HG03469 (cell line): ENCODE measurements around the gene GTPBP6.
"Not testable (repeated sequence)": the region's sequence is repeated elsewhere in the genome, so short reads cannot be mapped to it uniquely, and the experiment has no call there.

ENCODE experiments used
- ATAC-seq: cut with Tn5 transposase; IDR thresholded peaks from one replicate; pipeline ENCODE4 v1.9.1; 2021; ENCODE audit warnings: mild to moderate bottlenecking, moderate library complexity, moderate number of reproducible peaks; ENCODE audit not compliant: unreplicated experiment

The GTPBP6 gene

GRCh38 chrX:335758-336155 lies 17.2 kb upstream of the GTPBP6 start:
- ATAC-seq: no peak

- no peak for ATAC-seq
Measured at GRCh38 chrX:334971-335757, 16.6 kb upstream of the GTPBP6 start.

- no peak for ATAC-seq
Measured at GRCh38 chrX:334331-334891, 15.8 kb upstream of the GTPBP6 start.

DNA sequence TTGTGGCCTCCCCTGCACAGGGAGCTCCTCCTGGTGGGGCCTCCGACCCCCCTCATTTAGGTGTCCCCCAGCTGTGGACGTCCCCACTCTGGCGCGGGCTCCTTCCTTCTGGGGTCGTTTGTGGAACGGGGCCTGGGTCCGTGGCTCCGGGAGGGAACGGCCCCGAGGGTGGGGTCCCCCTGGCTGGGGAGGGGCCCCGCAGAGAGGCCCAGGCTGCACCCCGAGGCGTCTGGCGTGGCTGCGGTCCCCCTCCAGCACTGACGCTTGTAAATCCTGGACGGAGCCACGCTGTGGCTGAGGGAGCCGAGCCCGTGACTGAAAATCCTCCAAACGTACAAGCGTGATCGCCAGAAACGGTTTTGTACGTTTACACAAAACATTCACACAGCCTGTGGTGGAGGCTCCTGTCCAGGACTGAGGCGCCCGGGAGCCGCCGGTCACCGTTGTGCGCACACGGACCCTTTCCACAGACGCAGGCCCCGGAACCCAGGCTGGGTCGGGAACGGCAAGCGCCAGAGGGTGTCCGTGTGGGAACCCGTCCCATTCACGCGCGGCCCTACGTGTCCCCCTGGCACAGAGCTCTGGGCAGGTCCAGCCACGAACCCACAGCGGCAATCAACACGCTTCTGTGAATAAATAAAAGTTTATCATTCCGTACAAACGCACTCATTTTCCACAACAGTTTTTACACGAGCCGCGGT lies 15.2 kb upstream of the GTPBP6 start:
- ATAC-seq: no peak

DNA sequence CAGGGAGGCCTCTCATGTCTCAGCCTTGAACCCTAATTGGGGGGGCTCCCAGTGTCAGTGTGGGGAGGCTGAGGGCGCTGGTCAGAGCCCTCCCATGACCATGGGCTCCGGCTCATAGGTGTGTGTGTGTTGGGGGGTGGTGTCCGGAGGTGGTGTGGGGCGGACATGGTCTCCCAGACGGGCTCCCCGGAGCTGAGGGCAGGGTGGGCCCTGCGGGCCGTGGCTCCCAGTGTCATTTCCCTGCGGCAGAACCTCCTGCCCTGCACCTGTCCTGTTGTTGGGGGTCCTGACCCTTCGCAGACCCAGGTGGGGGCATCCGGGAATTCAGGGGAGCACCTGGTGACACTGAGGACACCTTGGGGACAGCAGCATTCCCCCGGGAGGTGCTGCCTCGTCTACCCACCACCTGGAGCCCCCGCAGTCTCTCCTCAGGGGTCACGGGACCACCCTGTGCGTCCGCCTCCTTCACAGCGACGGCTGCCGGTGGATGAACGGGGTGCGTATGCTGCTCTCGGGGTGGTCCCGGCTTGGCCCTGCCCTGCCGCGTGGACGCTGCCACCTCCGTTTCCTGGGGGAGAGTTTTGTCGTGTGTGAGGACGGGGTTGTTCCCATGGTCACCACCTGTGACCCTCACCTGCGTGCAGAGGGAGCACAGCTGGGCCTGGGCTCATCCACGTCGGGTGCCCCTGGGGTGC lies 14.5 kb upstream of the GTPBP6 start:
- ATAC-seq: no peak

GRCh38 chrX:332496-332860 lies 13.9 kb upstream of the GTPBP6 start:
- ATAC-seq: no peak

GRCh38 chrX:331825-332495 lies 13.4 kb upstream of the GTPBP6 start:
- no peak for ATAC-seq

DNA sequence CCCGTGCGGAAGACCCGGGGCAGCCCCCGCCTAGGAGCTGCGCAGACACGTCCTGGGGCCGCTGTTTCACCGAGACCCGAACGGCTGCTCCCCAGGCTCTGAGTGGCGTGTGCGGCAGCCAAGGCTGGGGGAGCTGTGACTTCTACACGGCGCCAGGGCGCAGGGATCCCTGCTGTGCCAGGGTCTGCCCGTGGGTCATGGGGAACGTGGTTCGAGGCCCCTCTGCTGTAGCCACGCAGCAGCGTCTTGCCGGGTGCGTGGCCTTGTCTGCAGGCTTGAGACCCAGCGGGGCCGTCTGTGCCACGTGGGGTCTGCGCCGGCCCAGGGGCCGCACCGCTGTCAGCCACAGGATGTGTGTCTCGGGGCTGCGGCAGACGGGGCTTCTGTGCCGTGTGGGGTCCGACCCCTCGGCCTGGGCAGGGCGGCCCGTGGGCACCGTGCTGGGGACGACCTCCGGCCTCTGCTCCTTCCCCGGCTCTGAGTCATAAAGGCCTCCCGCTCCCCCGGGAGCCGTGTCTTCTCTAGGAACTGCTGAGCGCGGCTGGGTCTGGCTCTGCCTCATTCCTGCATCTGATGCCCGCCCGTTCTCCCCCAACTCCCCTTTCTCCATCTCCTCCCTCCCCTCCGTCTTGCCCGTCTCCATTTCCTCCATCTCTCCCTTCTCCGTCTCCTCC lies 12.7 kb upstream of the GTPBP6 start:
- no peak for ATAC-seq

DNA sequence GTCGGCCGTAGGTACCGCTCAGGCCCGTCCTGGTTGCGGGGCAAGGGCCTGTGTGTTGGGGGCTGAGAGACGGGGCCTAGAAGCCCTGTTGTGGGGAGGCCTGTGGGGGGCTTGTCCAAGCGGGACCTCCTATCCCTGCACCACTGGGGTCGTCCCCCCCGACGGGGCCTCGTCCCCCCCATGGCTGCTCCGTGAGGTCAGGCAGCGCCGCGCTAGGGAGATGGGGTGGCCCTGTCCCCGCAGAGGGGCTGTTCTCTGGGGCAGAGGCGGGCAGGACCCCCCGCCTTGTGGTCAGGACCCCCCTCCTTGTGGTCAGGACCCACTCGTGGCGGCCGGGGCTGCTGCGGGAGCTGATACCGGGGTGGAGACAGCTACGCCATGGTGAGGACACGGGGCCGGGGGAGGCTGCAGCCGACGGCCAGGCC lies 12.1 kb upstream of the GTPBP6 start:
- ATAC-seq: no peak

DNA sequence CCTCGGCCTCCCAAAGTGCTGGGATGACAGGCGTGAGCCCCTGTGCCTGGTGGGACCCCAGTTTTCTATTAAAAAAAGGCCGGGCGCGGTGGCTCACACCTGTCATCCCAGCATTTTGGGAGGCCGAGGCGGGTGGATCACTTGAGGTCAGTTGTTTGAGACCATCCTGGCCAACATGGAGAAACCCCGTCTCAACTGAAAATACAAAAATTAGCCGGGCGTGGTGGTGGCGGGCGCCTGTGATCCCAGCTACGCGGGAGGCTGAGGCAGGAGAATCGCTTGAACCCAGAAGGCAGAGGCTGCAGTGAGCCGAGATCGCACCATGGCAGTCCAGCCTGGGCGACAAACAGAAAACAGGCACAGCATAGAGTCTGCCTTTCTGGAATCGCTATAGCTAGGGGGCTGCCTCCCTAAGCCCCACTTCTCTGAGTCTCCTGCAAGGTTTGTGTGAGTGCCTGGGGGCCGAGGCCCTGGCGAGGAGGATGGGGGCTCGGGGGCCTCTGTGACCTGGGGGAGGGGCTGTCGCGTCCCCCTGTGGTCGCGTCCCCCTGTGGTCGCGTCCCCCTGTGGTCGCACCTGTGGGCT lies 11.6 kb upstream of the GTPBP6 start:
- ATAC-seq: not testable (repeated sequence)

GRCh38 chrX:329291-329910 lies 10.8 kb upstream of the GTPBP6 start:
- no peak for ATAC-seq

DNA sequence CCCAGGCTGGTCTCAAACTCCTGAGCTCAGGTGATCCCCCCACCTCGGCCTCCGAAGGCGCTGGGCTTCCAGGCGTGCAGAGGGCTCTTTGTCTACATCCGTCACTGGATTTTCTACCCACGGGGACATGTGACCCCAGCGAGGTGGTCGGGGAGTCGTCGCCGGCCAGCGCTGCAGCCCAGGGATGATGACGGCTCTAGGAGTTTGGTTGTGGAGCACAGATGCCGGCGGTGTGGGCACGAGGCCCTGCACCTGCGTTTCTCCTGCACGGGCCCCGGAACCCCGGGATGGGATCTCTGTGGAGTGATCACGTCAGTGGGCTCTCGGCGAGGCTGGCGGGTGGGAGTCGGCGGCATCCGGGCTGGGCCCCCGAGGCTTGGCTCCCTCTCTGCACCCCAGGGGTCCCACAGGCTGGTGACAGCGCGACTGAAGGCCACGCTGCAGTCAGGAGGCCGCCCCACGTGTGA lies 9.1 kb upstream of the GTPBP6 start:
- no peak for ATAC-seq

GRCh38 chrX:324664-325063 lies 6.1 kb upstream of the GTPBP6 start:
- ATAC-seq: not testable (repeated sequence)

GRCh38 chrX:323721-324628 lies 5.4 kb upstream of the GTPBP6 start:
- ATAC-seq: no peak

GRCh38 chrX:320126-320783 lies 1.7 kb upstream of the GTPBP6 start:
- no peak for ATAC-seq

DNA sequence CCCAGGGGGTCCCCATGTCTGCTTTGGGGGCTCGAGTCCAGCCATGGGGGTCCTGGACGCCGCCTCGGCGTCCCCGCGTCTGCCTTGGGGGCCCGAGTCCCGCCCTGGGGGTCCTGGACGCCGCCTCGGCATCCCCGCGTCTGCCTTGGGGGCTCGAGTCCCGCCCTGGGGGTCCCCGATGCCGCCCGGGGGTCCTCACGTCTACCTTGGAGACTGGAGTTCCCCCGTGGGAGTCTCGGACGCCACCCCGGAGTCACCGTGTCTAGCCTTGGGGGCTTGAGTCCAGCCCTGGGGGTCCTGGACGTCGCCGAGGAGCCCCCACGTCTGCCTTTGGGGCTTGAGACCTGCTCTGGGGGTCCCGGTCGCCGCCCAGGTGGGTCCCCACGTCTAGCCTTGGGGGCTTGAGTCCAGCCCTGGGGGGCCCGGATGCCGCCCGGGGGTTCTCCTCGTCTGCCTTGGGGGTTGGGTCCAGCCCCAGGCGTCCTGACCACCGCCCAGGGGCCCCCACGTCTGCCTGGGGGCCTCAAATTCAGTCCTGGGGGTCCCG lies 1.1 kb upstream of the GTPBP6 start:
- no peak for ATAC-seq

- ATAC-seq: peak; percentile 37
Measured at GRCh38 chrX:318068-318738, 393 bp downstream of the GTPBP6 start.
